Measurements from ENCODE around the gene PHYHD1. TPM values are rescaled to one million over a fixed set of nuclear protein-coding genes. Genes with fewer than 3 reads are reported as not detected.

Gene PHYHD1
- total RNA-seq, 3 donors from 2014 or later (not counting 1 experiment from before 2014, with no cell fraction given), result 5.4 to 6.0 (median 5.4) TPM

- no peak overlapping the region for H3K27ac ChIP-seq (ENCODE audit: low read length)
- no peak overlapping the region for H3K4me3 ChIP-seq (ENCODE audit: low read length)
- 97% methylated on average over 19 of the region's 19 CpGs for WGBS (ENCODE audit: insufficient coverage)
- ATAC-seq (no peak), DNase-seq (no peak)
- no peaks in the 10 kb centered on the region for H3K27me3 Mint-ChIP-seq (ENCODE audit: low read depth in 2 of 2)
- H3K9me3 Mint-ChIP-seq, result no peaks in the 10 kb centered on the region
- no peaks in the 10 kb centered on the region for H3K36me3 ChIP-seq (ENCODE audit: control insufficient read depth, insufficient read depth, low read length)
- H3K27ac Mint-ChIP-seq, result peak overlapping the region; percentile 86 to 96
- intact Hi-C loops (cut with micrococcal nuclease), result loop anchor here (5.0 kb wide), 1 partner anchor 84 kb away; no protein-coding TSS in a partner anchor
- peaks cover 22% of the 10 kb centered on the region for H3K4me1 ChIP-seq (ENCODE audit: control insufficient read depth, insufficient read depth, low read length)
- peaks cover 27 to 29% of the 10 kb centered on the region in 2 donors for H3K4me1 Mint-ChIP-seq
- no peaks in the 10 kb centered on the region for H3K9me3 ChIP-seq (ENCODE audit: control insufficient read depth, insufficient read depth, low read length)
- peak overlapping the region; percentile 95 for H3K4me3 Mint-ChIP-seq
- H3K36me3 Mint-ChIP-seq, result no peaks in the 10 kb centered on the region
- H3K27me3 ChIP-seq (ENCODE audit: control insufficient read depth, insufficient read depth, low read length), result no peaks in the 10 kb centered on the region
- no peak for TF ChIP-seq CTCF (IDR thresholded peaks at IDR 0.05)
Observed at GRCh38 chr9:128945798-128946501, 25.2 kb downstream of the PHYHD1 start.

GRCh38 chr9:128946571-128947276, 25.9 kb downstream of the PHYHD1 start:
- Histone ChIP-seq H3K27me3 (ENCODE audit: control insufficient read depth, insufficient read depth, low read length) (no peaks in the 10 kb centered on the region), H3K4me1 (ENCODE audit: control insufficient read depth, insufficient read depth, low read length) (peaks cover 22% of the 10 kb centered on the region), H3K36me3 (ENCODE audit: control insufficient read depth, insufficient read depth, low read length) (no peaks in the 10 kb centered on the region), H3K4me3 (ENCODE audit: low read length) (peak overlapping the region; percentile 89), H3K27ac (ENCODE audit: low read length) (peak overlapping the region; percentile 66), H3K9me3 (ENCODE audit: control insufficient read depth, insufficient read depth, low read length) (no peaks in the 10 kb centered on the region)
- no peak for TF ChIP-seq CTCF (IDR thresholded peaks at IDR 0.05)
- no peaks in the 10 kb centered on the region for H3K36me3 Mint-ChIP-seq
- DNase-seq, result peak in 1 of 2 donors; percentile 55
- H3K4me3 Mint-ChIP-seq, result peak overlapping the region; percentile 95
- intact Hi-C loops (cut with micrococcal nuclease), result loop anchor here (1.0 to 5.0 kb wide), 2 partner anchors 64 to 84 kb away; partner anchors contain the start of gene LRRC8A
- H3K9me3 Mint-ChIP-seq, result no peaks in the 10 kb centered on the region
- peak overlapping the region; percentile 86 to 96 for H3K27ac Mint-ChIP-seq
- H3K27me3 Mint-ChIP-seq (ENCODE audit: low read depth in 2 of 2), result no peaks in the 10 kb centered on the region
- WGBS (ENCODE audit: insufficient coverage), result 34% methylated on average over 30 of the region's 30 CpGs
- peak; percentile 8 to 28 (median 15) for ATAC-seq
- H3K4me1 Mint-ChIP-seq, result peaks cover 27 to 29% of the 10 kb centered on the region in 2 donors

GRCh38 chr9:128947277-128947526, 26.4 kb downstream of the PHYHD1 start:
- peaks cover 22% of the 10 kb centered on the region for H3K4me1 ChIP-seq (ENCODE audit: control insufficient read depth, insufficient read depth, low read length)
- Mint-ChIP-seq H3K36me3 (no peaks in the 10 kb centered on the region), H3K4me3 (peak overlapping the region; percentile 95), H3K9me3 (no peaks in the 10 kb centered on the region), H3K27ac (peak overlapping the region; percentile 86 to 96), H3K4me1 (peaks cover 27 to 29% of the 10 kb centered on the region in 2 donors), H3K27me3 (ENCODE audit: low read depth in 2 of 2) (no peaks in the 10 kb centered on the region)
- no peaks in the 10 kb centered on the region for H3K27me3 ChIP-seq (ENCODE audit: control insufficient read depth, insufficient read depth, low read length)
- WGBS (ENCODE audit: insufficient coverage), result 0% methylated on average over 20 of the region's 20 CpGs
- no peaks in the 10 kb centered on the region for H3K36me3 ChIP-seq (ENCODE audit: control insufficient read depth, insufficient read depth, low read length)
- peak in 1 of 3 donors; percentile 7 for ATAC-seq
- DNase-seq, result no peak
- H3K9me3 ChIP-seq (ENCODE audit: control insufficient read depth, insufficient read depth, low read length), result no peaks in the 10 kb centered on the region
- intact Hi-C loops (cut with micrococcal nuclease), result loop anchor here (1.0 to 5.0 kb wide), 2 partner anchors 65 to 85 kb away; partner anchors contain the start of gene LRRC8A
- TF ChIP-seq CTCF (IDR thresholded peaks at IDR 0.05), result no peak
- peak overlapping the region; percentile 66 for H3K27ac ChIP-seq (ENCODE audit: low read length)
- peak overlapping the region; percentile 89 for H3K4me3 ChIP-seq (ENCODE audit: low read length)
